B cell (primary cell): ENCODE data around the gene KSR2. TPM values are rescaled to one million over a fixed set of nuclear protein-coding genes. Genes with fewer than 3 reads are reported as not detected.

Experiments
- ATAC-seq: fragments of 200-7000 bp; cut with Tn5 transposase; one replicate; pipeline ENCODE4 v1.10.0; 2021; ENCODE audit warnings: low read depth, mild to moderate bottlenecking, moderate number of reproducible peaks, moderate library complexity
- CTCF ChIA-PET: fragments of 350-600 bp; sonication (Branson Sonifier 250); formaldehyde crosslinking; loops from one replicate; lab custom pipeline; 2021; ENCODE audit warnings: antibody characterized with exemption, inconsistent platforms; lab: Charles Lee
- POLR2A ChIA-PET: fragments of 350-600 bp; sonication (Branson Sonifier 250); formaldehyde crosslinking; loops from one replicate; lab custom pipeline; 2021; ENCODE audit warnings: antibody characterized with exemption; lab: Charles Lee
- DNase-seq: peaks from one replicate; pipeline ENCODE4 v3.0.0; 2013
- H2AFZ ChIP-seq: 2 replicates; pipeline ENCODE4 v1.6.1; 2012; ENCODE audit warnings: mild to moderate bottlenecking, low read depth, low read length; ENCODE audit not compliant: insufficient read depth, poor library complexity, severe bottlenecking
- H3K27ac ChIP-seq, 2 donors: 1 replicate in 1 of 2; 2 replicates in 1 of 2; pipeline ENCODE4 v1.5.1; 2012 to 2013; ENCODE audit warnings: low read length in 2 of 2, mild to moderate bottlenecking in 2 of 2, moderate library complexity in 1 of 2
- H3K27me3 ChIP-seq, 4 experiments: fragments of 200-600 bp in 1 of 4; sonication (generic) in 1 of 4; replicated peaks in 1 of 4; 1 replicate in 2 of 4; 2 replicates in 2 of 4; pipeline versions ENCODE4 v1.6.1 to v1.7.0; 2013 to 2016; ENCODE audit warnings: low read length in 3 of 4, mild to moderate bottlenecking in 2 of 4, mixed read lengths in 1 of 4, moderate library complexity in 1 of 4; ENCODE audit not compliant: insufficient read depth in 4 of 4, control insufficient read depth in 3 of 4; ENCODE audit errors: control extremely low read depth in 1 of 4
- H3K36me3 ChIP-seq, 2 experiments: replicated peaks in 1 of 2; 1 replicate in 1 of 2; 2 replicates in 1 of 2; pipeline versions ENCODE4 v1.6.1 to v1.7.1; 2013; ENCODE audit warnings: low read length in 1 of 2; ENCODE audit not compliant: insufficient read depth in 2 of 2, control insufficient read depth in 1 of 2; ENCODE audit errors: control extremely low read depth in 1 of 2, extremely low read depth in 1 of 2
- H3K4me1 ChIP-seq, 2 donors: fragments of 200-600 bp in 1 of 2; sonication (generic) in 1 of 2; 1 replicate in 1 of 2; 2 replicates in 1 of 2; pipeline versions ENCODE4 v1.5.1 to v1.6.1; 2013 to 2017; ENCODE audit warnings: low read length in 2 of 2; ENCODE audit not compliant: control insufficient read depth in 2 of 2, insufficient read depth in 2 of 2
- H3K4me2 ChIP-seq: replicated peaks from 2 replicates; pipeline ENCODE3; 2012; ENCODE audit warnings: mild to moderate bottlenecking, low read depth, low read length; ENCODE audit not compliant: poor library complexity, severe bottlenecking
- H3K4me3 ChIP-seq, 5 experiments: fragments of 200-600 bp in 1 of 5; sonication (generic) in 1 of 5; 1 replicate in 3 of 5; 2 replicates in 2 of 5; pipeline versions ENCODE4 v1.5.1 to v1.7.0; 2011 to 2016; ENCODE audit warnings: low read length in 4 of 5, mild to moderate bottlenecking in 4 of 5, low read depth in 2 of 5, control low read depth in 1 of 5, moderate library complexity in 1 of 5; ENCODE audit not compliant: insufficient read depth in 1 of 5; ENCODE audit errors: control extremely low read depth in 1 of 5, extremely low read depth in 1 of 5
- H3K79me2 ChIP-seq: fragments of 200-600 bp; sonication (generic); one replicate; pipeline ENCODE4 v1.6.0; 2016; ENCODE audit warnings: low read length; ENCODE audit not compliant: control insufficient read depth, insufficient read depth
- H3K9ac ChIP-seq: fragments of 200-600 bp; sonication (generic); 2 replicates; pipeline ENCODE4 v1.6.1; 2017; ENCODE audit warnings: mild to moderate bottlenecking, low read length, moderate library complexity
- H3K9me3 ChIP-seq, 3 donors: one replicate each; pipeline versions ENCODE4 v1.6.1 to v1.7.1; 2013; ENCODE audit warnings: low read length in 2 of 3; ENCODE audit not compliant: control insufficient read depth in 2 of 3, insufficient read depth in 1 of 3; ENCODE audit errors: control extremely low read depth in 1 of 3
- H4K20me1 ChIP-seq: 2 replicates; pipeline ENCODE4 v1.6.0; 2012; ENCODE audit warnings: mild to moderate bottlenecking, low read length; ENCODE audit not compliant: insufficient read depth, control insufficient read depth, poor library complexity, severe bottlenecking
- H3K27ac Mint-ChIP-seq: one replicate; pipeline ENCODE4 v1.8.0; 2021; ENCODE audit warnings: mixed read lengths
- H3K27me3 Mint-ChIP-seq: one replicate; pipeline ENCODE4 v1.8.0; 2021; ENCODE audit warnings: mixed read lengths
- H3K4me1 Mint-ChIP-seq: one replicate; pipeline ENCODE4 v1.8.0; 2021; ENCODE audit warnings: mixed read lengths
- H3K4me3 Mint-ChIP-seq: one replicate; pipeline ENCODE4 v1.8.0; 2021; ENCODE audit warnings: mixed read lengths
- H3K9me3 Mint-ChIP-seq: one replicate; pipeline ENCODE4 v1.8.0; 2022; ENCODE audit warnings: mixed read lengths; ENCODE audit not compliant: insufficient read depth
- EZH2 ChIP-seq: IDR thresholded peaks from 2 replicates; pipeline ENCODE4 v1.6.1; 2012; ENCODE audit warnings: borderline replicate concordance, low read depth, mild to moderate bottlenecking, moderate library complexity, low read length; ENCODE audit not compliant: insufficient read depth, poor library complexity, severe bottlenecking
- WGBS: methylation state at CpG from one replicate; pipeline ENCODE4 v1.1.5; 2013; ENCODE audit warnings: missing lambda C conversion rate; ENCODE audit not compliant: insufficient coverage; 5-methylcytosine and 5-hydroxymethylcytosine counted together
- intact Hi-C: fragments of 100-400 bp; cut with micrococcal nuclease; formaldehyde crosslinking; loops from one replicate; pipeline ENCODE4 v1.10.0; 2022
- polyA plus RNA-seq: library from polyadenylated mRNA; depleted of rRNA; stranded (reverse); fragments of >200 nt; gene quantifications from 2 replicates; pipeline ENCODE4 v1.2.3, GENCODE V29; 2012
- total RNA-seq, 2 donors: library from RNA; stranded (reverse); fragments of 120-200 nt in 1 of 2; gene quantifications; 1 replicate in 1 of 2; 2 replicates in 1 of 2; pipeline versions ENCODE4 v1.2.3 to v1.2.4, GENCODE V29; 2013 to 2022
- TF ChIP-seq, protein P1 (sequence below): fragments of 200-600 bp; IDR thresholded peaks from one replicate; pipeline ENCODE4 v1.8.0; 2022; ENCODE audit warnings: antibody characterized with exemption, mild to moderate bottlenecking

The KSR2 gene
- total and polyA plus RNA-seq, 2 donors (not counting 1 experiment from before 2014, with no cell fraction given), result not detected

DNA sequence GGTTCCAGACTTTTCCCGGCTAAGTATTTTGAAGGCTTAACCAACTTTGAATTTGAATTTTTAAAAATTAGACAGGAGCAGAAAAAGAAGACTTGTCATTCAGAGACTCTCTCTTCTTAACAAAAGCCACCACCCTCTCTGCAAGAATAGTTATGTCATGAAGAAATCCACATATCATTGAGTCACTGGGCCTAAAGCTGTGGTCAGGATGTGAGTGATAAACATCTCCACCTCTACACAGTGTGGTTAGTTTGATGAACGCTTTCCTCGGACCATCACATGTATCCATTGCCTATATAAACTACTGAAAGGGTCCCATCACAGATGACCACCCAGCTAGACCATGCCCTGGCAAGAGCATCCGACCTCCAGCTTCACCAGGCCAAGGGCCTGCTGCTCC, 226.1 kb downstream of the KSR2 start:
- Mint-ChIP-seq H3K9me3 (no peaks in the 10 kb centered on the region), H3K4me3 (no peak overlapping the region), H3K4me1 (no peaks in the 10 kb centered on the region), H3K27me3 (peaks cover 5% of the 10 kb centered on the region), H3K27ac (no peak overlapping the region)
- ChIA-PET CTCF (no interaction called here), POLR2A (no interaction called here)
- Histone ChIP-seq H3K79me2 (no peaks in the 10 kb centered on the region), H3K4me1 (no peaks in the 10 kb centered on the region), H3K4me3 (no peak overlapping the region), H2AFZ (no peak overlapping the region), H4K20me1 (no peaks in the 10 kb centered on the region), H3K27me3 (no peaks in the 10 kb centered on the region), H3K27ac (no peak overlapping the region), H3K36me3 (no peaks in the 10 kb centered on the region), H3K9ac (no peak overlapping the region), H3K4me2 (no peak overlapping the region), H3K9me3 (no peaks in the 10 kb centered on the region)
- TF ChIP-seq, protein P1, sequence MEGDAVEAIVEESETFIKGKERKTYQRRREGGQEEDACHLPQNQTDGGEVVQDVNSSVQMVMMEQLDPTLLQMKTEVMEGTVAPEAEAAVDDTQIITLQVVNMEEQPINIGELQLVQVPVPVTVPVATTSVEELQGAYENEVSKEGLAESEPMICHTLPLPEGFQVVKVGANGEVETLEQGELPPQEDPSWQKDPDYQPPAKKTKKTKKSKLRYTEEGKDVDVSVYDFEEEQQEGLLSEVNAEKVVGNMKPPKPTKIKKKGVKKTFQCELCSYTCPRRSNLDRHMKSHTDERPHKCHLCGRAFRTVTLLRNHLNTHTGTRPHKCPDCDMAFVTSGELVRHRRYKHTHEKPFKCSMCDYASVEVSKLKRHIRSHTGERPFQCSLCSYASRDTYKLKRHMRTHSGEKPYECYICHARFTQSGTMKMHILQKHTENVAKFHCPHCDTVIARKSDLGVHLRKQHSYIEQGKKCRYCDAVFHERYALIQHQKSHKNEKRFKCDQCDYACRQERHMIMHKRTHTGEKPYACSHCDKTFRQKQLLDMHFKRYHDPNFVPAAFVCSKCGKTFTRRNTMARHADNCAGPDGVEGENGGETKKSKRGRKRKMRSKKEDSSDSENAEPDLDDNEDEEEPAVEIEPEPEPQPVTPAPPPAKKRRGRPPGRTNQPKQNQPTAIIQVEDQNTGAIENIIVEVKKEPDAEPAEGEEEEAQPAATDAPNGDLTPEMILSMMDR, result no peak
- no peak for TF ChIP-seq EZH2
- DNase-seq, result no peak
- 59% methylated on average over 3 of the region's 4 CpGs for WGBS
- intact Hi-C loops, result no loop called here
- ATAC-seq, result no peak

DNA sequence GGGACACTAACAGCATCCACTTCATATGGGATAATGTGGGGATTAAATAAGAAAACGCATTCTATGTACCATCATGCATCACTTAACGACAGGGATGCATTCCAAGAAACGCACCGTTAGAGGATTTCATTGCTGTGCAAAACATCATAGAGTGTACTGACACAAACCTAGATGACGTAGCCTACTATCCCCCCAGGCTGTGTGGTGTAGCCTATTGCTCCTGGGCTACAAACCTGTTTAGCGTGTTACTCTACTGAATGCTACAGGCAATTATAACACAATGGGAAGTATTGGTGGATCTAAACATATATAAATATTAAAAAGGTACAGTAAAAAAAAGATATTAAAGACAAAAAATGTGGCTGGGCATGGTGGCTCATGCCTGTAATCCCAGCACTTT, 230.6 kb downstream of the KSR2 start:
- no peak for ATAC-seq
- H3K27me3 ChIP-seq, result no peaks in the 10 kb centered on the region
- H3K27me3 Mint-ChIP-seq, result peaks cover 1% of the 10 kb centered on the region
- intact Hi-C loops, result no loop called here
- TF ChIP-seq, protein P1, result no peak
- no peak for TF ChIP-seq EZH2
- no peaks in the 10 kb centered on the region for H4K20me1 ChIP-seq
- no peaks in the 10 kb centered on the region for H3K79me2 ChIP-seq
- H3K36me3 ChIP-seq, result no peaks in the 10 kb centered on the region
- no peak for DNase-seq
- H3K4me3 ChIP-seq, result no peak overlapping the region
- POLR2A ChIA-PET, result no interaction called here
- H3K4me3 Mint-ChIP-seq, result no peak overlapping the region
- no peak overlapping the region for H2AFZ ChIP-seq
- CTCF ChIA-PET, result no interaction called here
- no peak overlapping the region for H3K9ac ChIP-seq
- H3K27ac ChIP-seq, result no peak overlapping the region
- H3K4me1 Mint-ChIP-seq, result no peaks in the 10 kb centered on the region
- no peaks in the 10 kb centered on the region for H3K4me1 ChIP-seq
- H3K27ac Mint-ChIP-seq, result no peak overlapping the region
- H3K9me3 ChIP-seq, result no peaks in the 10 kb centered on the region
- no peaks in the 10 kb centered on the region for H3K9me3 Mint-ChIP-seq
- 100% methylated on average over 3 of the region's 6 CpGs for WGBS
- H3K4me2 ChIP-seq, result no peak overlapping the region
